Nephron progenitor cell (in vitro differentiated cells): Measurements from ENCODE around the gene CORO2A.

Experiments
- DNase-seq: peaks from one replicate; pipeline ENCODE4 v3.0.0; 2021
- H3K27ac Mint-ChIP-seq: 2 replicates; pipeline ENCODE4 v1.8.0; 2021; ENCODE audit warnings: mild to moderate bottlenecking, moderate library complexity, mixed read lengths
- H3K27me3 Mint-ChIP-seq: 2 replicates; pipeline ENCODE4 v1.8.0; 2021; ENCODE audit warnings: mild to moderate bottlenecking, low read depth, mixed read lengths; ENCODE audit not compliant: poor library complexity
- H3K36me3 Mint-ChIP-seq: 2 replicates; pipeline ENCODE4 v1.8.0; 2021; ENCODE audit warnings: low read depth, mixed read lengths
- H3K4me1 Mint-ChIP-seq: 2 replicates; pipeline ENCODE4 v1.8.0; 2021; ENCODE audit warnings: mixed read lengths
- H3K4me3 Mint-ChIP-seq: 2 replicates; pipeline ENCODE4 v1.8.0; 2021; ENCODE audit warnings: mild to moderate bottlenecking, moderate library complexity, mixed read lengths
- H3K9me3 Mint-ChIP-seq: 2 replicates; pipeline ENCODE4 v1.8.0; 2021; ENCODE audit warnings: mild to moderate bottlenecking, moderate library complexity, mixed read lengths
- TF ChIP-seq, protein P1 (sequence below): fragments of 200-600 bp; sonication (generic); IDR thresholded peaks from 2 replicates; pipeline ENCODE4 v1.5.0; 2021; ENCODE audit warnings: antibody characterized with exemption

Gene CORO2A

GRCh38 chr9:98210435-98210834, 18.0 kb upstream of the CORO2A start:
- Mint-ChIP-seq H3K36me3 (peaks cover 8% of the 10 kb centered on the region), H3K27me3 (peaks cover 10% of the 10 kb centered on the region), H3K4me1 (peaks cover 13% of the 10 kb centered on the region), H3K4me3 (no peak overlapping the region), H3K9me3 (no peaks in the 10 kb centered on the region), H3K27ac (no peak overlapping the region)
- DNase-seq, result no peak
- TF ChIP-seq, protein P1, sequence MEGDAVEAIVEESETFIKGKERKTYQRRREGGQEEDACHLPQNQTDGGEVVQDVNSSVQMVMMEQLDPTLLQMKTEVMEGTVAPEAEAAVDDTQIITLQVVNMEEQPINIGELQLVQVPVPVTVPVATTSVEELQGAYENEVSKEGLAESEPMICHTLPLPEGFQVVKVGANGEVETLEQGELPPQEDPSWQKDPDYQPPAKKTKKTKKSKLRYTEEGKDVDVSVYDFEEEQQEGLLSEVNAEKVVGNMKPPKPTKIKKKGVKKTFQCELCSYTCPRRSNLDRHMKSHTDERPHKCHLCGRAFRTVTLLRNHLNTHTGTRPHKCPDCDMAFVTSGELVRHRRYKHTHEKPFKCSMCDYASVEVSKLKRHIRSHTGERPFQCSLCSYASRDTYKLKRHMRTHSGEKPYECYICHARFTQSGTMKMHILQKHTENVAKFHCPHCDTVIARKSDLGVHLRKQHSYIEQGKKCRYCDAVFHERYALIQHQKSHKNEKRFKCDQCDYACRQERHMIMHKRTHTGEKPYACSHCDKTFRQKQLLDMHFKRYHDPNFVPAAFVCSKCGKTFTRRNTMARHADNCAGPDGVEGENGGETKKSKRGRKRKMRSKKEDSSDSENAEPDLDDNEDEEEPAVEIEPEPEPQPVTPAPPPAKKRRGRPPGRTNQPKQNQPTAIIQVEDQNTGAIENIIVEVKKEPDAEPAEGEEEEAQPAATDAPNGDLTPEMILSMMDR, result no peak

GRCh38 chr9:98209530-98209929, 17.1 kb upstream of the CORO2A start:
- TF ChIP-seq, protein P1, result no peak
- no peaks in the 10 kb centered on the region for H3K9me3 Mint-ChIP-seq
- H3K27ac Mint-ChIP-seq, result no peak overlapping the region
- no peak for DNase-seq
- H3K4me1 Mint-ChIP-seq, result peaks cover 5% of the 10 kb centered on the region
- peaks cover 8% of the 10 kb centered on the region for H3K36me3 Mint-ChIP-seq
- peaks cover 13% of the 10 kb centered on the region for H3K27me3 Mint-ChIP-seq
- H3K4me3 Mint-ChIP-seq, result no peak overlapping the region

DNA sequence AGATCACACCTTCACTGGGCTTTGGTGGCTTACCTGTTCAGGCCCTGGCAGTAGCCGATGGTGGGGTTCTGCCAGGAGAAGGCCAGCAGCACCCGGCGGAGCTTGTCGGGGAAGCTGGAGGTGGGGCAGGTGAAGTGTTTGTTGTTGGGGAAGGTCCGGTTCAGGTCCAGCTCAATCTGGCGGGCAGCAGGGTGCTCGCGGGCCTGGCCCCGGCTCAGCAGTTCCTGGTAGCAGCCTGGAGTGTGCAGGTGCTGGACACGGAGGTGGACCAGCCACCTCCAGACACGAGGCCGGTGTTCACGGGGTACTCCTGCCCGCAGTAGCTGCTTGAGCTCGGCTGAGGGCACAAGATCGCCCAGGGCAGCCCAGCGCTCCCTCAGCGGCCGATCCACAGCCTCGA, 16.2 kb upstream of the CORO2A start:
- no peak overlapping the region for H3K4me3 Mint-ChIP-seq
- H3K4me1 Mint-ChIP-seq, result peaks cover 5% of the 10 kb centered on the region
- no peak overlapping the region for H3K27ac Mint-ChIP-seq
- DNase-seq, result no peak
- TF ChIP-seq, protein P1, result no peak
- H3K9me3 Mint-ChIP-seq, result no peaks in the 10 kb centered on the region
- H3K36me3 Mint-ChIP-seq, result peaks cover 8% of the 10 kb centered on the region
- peaks cover 14% of the 10 kb centered on the region for H3K27me3 Mint-ChIP-seq

DNA sequence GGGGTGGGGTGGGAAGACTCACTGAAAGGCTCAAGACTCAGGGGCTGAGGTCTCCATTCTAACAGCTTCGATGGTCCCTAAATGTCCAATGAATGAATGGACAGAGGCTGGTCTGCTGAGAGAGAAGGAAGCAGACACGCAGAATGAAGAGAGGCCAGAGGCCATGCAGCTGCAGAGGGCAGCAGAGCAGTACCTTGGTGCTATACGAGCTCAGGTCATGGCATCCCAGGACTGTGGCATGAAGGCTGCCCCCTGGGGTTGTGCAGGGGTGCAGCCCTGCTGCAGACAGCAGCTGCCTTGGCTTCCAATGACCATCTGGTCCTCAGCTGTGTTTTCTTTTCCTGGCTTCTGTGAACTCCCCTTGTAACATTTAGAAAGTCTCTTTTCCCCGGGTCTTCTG, 15.2 kb upstream of the CORO2A start:
- TF ChIP-seq, protein P1, result no peak
- H3K27me3 Mint-ChIP-seq, result peaks cover 11% of the 10 kb centered on the region
- no peak for DNase-seq
- peaks cover 8% of the 10 kb centered on the region for H3K36me3 Mint-ChIP-seq
- peaks cover 5% of the 10 kb centered on the region for H3K4me1 Mint-ChIP-seq
- H3K9me3 Mint-ChIP-seq, result no peaks in the 10 kb centered on the region
- no peak overlapping the region for H3K4me3 Mint-ChIP-seq
- peak overlapping the region; percentile 66 for H3K27ac Mint-ChIP-seq

- TF ChIP-seq, protein P1, result no peak
- Mint-ChIP-seq H3K4me1 (peaks cover 5% of the 10 kb centered on the region), H3K9me3 (no peaks in the 10 kb centered on the region), H3K4me3 (no peak overlapping the region), H3K27ac (no peak overlapping the region), H3K27me3 (peaks cover 13% of the 10 kb centered on the region), H3K36me3 (peaks cover 8% of the 10 kb centered on the region)
- no peak for DNase-seq
Observed at GRCh38 chr9:98206754-98207153, 14.3 kb upstream of the CORO2A start.

DNA sequence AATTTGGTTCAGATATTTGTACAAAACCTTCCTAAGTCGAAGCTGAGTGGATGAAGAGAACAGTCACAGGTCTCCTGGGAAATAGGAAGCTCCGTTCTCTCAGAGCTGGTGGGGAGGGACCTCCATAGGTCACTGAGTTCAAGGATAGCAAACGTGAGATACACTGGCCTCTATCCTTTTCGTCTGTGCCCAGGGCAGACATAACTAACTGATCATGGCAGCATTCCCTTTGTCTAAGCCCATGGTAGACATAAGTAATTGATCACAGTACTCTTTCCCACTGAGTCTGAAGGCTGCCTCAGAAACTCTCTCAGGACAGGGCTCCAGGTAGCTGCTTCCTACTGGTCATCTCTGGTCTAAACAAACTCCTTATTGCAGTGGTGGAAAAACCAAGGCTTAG, 12.3 kb upstream of the CORO2A start:
- Mint-ChIP-seq H3K4me1 (peaks cover 5% of the 10 kb centered on the region), H3K27me3 (peaks cover 13% of the 10 kb centered on the region), H3K36me3 (peaks cover 8% of the 10 kb centered on the region), H3K4me3 (no peak overlapping the region), H3K9me3 (no peaks in the 10 kb centered on the region), H3K27ac (no peak overlapping the region)
- no peak for DNase-seq
- TF ChIP-seq, protein P1, result no peak
